Measurements from ENCODE around the gene ZNF469.

The ZNF469 gene

DNA sequence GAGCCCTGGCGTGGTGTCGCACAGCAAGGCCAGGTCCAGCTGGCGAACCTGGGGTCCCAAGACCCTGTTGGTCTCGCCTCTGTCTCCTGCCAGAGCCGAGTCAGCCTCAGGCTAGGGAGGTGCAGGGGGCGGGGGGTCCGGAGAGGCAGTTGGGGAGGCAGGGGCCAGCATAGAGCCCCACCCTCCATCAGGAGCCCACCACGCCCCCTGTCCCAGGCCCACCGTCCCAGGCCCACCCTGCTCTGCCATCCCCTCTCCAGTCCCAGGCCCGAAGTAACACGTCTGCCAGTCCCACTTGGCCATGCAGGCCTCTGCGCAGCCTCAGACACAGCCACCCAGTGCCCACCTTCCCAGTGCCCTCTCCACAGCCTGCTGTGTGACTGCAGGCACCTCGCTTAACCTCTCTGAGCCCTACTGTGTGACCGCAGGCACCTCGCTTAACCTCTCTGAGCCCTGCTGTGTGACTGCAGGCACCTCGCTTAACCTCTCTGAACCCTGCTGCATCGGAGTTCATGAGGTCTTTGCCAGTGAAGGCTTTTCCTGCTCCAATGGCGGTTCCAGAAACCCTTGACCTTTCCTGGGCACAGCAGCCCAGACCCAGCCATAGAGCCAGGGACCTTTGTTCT lies 29.3 kb downstream of the ZNF469 start:
- no peak for DNase-seq (ENCODE audit: low spot score)

DNA sequence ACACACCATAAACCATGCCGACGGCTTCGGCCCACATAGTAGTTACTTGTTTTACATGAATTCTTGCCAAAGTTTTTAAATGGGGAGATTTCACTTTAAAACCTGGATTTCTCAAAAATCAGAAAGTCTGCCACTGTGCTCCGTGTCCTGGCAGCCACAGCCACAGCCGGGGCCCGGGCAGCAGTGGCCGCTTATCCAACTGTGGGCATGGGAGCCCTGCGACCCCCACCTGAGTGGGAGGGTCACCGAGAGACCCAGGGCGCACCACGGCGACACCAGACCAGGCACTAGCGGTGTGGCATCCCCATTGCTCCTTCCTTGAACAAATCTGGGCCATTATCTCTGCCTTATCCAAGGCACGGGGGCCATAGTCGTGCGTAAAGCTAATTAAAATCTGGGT lies 30.0 kb downstream of the ZNF469 start:
- no peak for DNase-seq (ENCODE audit: low spot score)

DNA sequence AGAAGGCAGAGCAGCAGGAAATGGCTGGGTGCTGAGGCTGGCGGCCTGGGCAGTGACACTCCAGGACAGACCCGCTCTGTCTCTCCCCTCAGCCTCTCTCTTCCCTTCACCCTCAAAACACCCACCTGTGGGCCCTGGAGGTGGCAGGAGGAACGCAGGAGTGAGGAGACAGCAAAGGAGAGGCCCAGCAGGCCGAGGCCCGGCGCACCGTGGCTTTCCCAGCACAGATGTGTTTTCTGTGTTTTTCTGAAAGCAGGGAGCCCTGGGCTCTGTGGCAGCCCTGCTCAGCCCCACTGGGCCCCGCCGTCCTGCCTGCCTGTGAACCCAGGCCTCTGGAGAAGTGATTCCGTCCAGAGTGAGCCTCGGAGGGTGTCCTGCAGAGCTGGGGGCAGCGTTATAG lies 30.5 kb downstream of the ZNF469 start:
- DNase-seq (ENCODE audit: low spot score) = no peak

DNA sequence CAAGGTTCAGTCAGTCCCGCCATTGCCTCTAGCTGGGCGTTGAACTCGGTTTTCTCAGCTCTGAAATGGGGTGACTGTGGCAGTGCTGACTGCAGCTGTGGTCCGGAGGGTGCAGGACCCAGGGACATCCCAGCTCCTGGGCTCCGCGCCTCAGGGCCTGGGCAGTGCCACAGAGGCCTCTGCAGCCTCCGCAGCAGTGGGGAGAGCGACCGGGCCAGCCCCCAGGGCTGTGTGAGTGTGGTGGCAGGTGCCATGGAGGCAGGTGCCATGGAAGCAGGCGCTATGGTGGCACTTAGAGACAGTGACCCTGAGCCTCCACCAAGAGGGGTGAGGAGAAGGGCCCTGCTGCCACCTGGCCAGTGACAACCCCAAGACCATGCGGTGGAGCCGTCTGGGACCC lies 30.9 kb downstream of the ZNF469 start:
- DNase-seq (ENCODE audit: low spot score) = no peak

DNA sequence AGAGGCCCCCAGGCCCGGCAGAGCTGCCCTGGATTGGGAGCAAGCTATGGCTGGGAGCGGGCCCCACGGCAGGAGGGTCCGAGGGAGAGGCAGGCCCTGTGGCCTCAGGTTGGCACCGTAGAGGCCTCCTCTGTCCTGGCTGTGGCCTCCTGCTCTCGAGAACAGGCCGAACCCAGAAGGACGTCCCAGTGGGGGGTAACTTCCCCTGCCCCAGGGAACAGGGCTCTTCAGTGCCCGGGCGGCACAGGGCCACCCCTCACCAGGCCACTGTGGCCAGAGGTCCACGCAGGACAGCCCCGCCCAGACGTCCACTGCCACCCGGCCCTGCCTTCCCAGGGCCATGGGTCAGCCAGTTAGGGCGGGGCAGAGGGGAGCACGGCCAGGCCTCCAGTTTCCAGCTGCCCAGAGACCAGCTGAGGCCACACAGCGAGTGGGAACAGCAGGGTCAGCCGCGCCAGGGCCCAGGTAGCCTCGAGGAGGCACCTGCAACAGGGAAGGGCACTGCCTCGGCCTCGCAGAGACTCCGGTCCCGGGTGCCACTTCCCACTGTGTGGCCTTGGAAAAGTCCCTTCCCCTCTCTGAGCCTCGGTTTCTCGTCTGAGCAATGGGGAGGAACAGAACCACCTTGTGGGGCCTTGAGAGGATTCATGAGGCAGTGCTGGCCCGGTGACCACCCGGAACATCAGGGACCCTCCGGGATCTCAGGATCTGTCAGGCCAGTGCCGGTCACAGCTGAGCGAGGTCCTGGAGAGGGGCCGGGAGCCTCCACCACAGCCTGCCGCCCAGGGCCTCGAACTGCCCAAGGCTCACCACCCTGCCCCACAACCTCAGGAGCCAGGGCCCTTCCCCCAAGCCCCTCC lies 32.0 kb downstream of the ZNF469 start:
- DNase-seq (ENCODE audit: low spot score) = no peak

DNA sequence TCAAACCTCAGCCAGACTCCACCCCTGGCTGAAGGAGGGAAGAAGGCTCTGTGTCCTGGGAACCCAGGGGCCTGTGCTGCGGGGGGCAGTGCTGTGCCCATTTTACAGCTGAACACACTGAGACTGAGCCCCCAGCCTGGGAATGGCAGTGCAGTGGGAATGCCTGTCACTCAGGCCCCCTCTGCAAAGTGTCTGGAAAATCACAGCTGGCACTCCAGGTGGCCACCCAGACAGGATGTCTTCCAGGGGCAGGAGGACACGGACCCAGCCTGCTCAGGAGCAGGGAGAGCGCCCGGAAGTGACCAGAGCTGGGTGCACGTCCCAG lies 32.6 kb downstream of the ZNF469 start:
- no peak for DNase-seq (ENCODE audit: low spot score)

DNA sequence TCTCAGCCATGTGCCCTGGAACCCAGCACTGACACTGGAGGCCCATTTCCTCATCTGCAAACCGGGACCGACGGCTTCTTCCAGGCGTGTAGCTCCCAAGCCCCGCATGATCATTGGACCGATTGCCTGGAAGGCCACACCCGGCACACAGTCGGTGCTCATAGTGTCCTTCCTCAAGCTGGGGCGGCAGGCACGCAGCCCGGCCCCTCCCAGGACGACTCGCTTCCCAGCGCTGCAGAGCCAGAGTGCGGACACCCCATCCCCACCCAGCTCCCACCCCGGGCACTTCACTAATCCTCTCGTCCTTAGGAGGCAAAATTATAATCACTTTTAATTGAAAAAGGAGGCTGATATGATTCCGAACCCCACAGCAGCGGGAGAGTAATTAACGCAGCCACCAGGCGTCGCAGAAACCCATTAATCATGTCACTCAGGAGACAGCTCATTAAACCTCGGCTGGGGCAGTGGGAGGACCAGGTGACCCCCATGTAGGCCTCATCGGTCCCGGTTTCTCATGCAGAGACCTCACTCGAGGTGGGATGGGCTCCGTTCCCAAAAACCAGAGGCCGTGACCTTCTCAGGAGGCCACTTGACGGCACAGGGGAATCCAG lies 33.1 kb downstream of the ZNF469 start:
- DNase-seq (ENCODE audit: low spot score) = no peak

DNA sequence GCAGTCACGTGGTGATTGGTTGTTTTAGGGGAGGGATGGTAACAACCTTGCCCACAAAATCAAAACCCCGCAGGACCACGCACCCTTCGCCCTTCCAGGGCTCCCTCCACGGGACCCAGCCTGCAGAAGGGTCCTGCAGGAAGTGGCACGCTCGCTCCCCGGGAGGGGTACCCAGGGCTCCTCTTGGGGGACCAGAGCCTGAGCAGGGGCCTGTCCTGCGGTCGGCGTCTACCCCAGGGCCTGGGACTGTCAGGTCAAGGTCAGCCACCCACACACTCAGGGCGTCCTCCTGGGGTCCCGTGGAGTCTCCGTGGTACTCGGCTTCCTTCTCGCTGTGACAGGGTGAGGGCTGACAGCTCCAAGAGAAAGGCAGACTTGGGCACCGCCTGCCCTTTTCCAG lies 33.9 kb downstream of the ZNF469 start:
- no peak for DNase-seq (ENCODE audit: low spot score)

DNA sequence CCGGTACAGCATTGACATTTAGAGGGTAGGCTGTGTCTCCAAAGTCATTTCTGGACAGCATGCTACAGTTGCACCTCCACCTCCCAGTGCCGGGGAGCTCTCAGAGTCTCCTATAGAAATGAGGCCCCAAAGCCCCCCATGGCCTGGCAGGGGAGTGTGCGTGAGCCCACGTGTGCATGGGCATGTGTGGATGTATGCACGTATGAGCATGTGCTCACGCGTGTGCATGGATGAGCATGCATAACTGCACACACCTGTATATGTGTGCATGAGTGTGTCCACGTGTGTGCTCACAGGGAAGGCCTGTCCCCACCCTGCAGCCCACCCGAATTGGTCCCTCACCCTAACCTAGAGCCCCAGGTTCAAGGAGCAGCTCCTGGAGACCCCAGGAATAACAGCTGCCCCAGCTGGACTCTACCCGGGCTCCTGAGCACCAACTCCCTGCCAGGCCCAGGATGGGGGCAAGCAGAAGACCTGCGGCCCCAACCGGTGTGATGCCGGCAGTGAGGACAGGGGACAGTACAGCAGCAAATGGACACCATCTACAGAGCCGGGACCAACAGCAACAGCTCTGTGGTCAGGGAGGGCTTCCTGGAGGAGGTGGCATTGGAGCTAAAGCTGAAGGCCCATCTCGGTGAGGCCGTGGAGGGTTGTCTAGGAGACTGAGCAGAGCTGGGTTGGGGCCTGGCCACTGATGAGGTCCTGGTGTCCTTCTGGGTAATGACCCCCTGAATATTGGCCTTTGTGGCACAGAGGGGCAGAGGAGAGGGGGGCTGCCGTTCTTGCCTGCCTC lies 35.1 kb downstream of the ZNF469 start:
- no peak for DNase-seq (ENCODE audit: low spot score)

DNA sequence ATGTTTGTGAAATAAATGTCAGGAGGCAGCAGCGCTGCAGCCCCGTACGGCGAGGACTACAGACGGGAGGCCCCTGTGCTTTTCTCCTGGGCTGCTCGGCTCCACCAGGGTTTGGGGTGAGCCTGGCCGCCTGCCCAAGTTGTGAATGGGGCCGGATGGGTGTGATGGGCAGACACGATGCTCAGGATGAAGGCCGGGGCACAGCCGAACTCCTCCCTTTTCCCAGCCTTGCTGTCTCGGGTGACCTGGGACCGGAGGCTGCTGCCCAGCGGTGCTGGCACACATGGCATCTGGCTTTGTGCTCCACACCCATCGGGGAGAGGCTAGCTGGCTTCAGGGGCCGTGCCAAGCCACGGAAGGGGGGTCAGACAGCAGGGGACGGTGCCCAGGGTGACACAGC lies 36.1 kb downstream of the ZNF469 start:
- DNase-seq (ENCODE audit: low spot score) = no peak

DNA sequence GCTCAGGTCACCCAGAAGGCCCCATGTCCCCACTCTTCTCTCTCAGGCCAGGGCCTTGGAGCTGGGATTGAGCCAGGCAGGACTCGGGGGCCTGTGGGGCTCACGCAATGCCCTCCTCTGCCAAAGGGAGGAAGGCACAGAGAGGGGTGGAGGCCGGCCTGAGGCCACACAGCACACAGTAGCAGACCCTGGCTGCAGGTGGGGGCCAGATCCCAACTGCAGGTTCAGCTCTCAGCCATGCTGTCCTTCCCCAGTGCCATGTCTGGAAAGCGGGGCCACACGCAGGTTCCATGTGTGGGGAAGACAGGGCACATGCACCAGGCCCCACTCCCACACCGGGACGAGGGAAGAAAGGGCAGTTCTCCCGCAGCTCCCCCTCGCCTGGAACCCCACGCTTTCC lies 37.0 kb downstream of the ZNF469 start:
- DNase-seq (ENCODE audit: low spot score) = no peak

DNA sequence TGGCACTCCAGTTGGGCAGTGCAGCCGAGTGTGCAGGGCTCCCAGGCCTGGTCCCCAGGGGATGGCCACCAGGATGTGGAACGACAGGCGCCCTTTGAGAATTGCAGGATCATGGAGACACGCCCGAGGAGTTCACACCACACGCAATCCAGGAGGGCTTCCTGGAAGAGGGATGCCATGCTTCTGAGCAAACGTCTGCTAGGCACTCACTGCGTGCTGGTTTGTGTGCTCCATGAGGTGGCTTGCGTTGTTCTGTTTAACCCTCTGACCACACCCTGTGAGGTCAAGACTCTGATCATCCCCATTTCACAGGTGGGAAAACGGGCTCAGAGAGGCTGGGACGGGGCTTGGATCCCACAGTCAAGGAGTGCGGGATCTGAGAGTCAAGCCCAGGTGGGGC lies 37.7 kb downstream of the ZNF469 start:
- no peak for DNase-seq (ENCODE audit: low spot score)

DNA sequence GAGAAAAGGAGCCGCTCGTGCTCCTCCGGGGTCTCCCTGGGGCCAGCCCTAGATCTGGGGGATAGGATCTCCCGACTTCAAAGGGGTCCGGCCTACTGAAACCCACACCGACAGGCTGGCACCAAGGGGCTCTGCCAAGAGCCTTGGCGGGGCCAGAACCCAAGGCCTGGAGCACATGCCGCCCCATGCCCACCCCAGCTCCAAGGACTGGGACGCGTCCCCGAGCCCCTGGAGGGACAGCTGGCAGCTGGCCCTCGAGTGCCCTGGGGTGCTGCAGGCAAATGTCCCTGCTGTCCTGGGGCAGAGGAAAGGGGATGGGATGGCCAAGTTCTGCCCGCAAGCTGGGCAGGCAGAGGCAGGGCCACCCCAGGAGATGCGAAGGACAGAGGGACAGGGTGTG lies 38.5 kb downstream of the ZNF469 start:
- DNase-seq (ENCODE audit: low spot score) = no peak

DNA sequence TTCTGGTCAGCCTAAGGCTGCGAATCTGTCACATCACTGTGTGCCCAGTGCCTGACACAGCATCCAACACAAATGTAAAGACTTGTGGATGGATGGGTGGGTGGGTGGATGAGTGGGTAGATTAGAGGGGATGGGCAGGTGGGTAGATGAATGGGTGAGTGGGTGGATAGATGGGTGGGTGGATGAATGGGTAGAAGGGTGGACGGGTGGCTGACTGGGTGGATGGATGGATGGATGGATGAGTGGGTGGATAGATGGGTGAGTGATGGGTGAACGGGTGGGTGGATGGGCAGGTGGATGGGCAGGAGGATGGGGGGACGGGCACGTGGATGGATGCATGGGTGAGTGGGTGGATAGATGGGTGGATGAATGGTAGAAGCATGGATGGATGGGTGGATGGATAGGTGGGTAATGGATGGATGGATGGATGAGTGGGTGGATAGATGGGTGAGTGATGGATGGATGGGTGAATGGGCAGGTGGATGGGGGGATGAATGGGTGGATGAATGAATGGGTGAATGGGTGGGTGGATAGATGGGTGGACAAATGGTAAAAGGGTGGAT lies 39.2 kb downstream of the ZNF469 start:
- no peak for DNase-seq (ENCODE audit: low spot score)

DNA sequence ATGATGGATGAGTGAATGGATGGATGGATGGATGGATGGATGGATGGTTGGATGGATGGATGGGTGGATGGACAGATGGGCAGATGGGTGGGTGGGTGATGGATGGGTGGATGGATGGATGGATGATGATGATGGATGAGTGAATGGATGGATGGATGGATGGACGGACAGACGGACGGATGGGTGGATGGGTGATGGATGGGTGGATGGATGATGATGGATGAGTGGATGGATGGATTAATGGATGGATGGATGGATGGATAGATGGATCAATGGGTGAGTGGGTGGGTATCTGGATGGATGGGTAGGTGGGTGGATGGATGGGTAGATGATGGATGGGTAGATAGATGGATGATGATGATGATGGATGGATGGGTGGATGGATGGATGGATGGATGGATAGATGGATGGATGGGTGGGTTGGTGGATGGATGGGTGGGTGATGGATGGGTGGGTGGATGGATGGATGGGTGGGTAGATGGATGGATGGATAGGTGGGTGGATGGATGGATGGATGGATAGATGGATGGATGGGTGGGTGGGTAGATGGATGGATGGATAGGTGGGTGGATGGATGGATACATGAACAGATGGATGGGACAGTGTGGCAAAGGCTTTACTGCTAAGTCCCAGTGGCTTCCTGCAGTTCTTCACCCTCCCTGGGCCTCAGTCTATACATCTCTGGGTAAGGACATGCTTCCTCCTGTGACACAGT lies 40.1 kb downstream of the ZNF469 start:
- DNase-seq (ENCODE audit: low spot score) = no peak

DNA sequence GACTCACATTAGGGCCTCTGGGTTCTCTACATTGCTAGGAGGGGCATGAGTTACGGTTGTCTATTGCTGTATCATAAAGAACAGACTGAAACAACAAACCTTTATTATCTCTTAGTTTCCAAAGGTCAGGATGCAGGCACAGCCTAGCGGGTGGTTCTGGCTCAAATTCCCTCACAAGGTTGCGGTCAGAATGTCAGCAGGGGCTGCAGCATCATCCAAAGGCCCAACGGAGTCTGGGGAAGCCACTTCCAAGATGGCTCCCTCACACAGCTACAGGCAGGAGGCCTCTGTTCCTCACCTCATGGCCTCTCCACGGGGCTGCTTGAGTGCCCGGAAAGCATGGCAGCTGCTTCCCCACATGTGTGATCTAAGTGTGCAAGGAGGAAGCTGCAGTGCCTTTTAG lies 40.7 kb downstream of the ZNF469 start:
- DNase-seq (ENCODE audit: low spot score) = no peak

DNA sequence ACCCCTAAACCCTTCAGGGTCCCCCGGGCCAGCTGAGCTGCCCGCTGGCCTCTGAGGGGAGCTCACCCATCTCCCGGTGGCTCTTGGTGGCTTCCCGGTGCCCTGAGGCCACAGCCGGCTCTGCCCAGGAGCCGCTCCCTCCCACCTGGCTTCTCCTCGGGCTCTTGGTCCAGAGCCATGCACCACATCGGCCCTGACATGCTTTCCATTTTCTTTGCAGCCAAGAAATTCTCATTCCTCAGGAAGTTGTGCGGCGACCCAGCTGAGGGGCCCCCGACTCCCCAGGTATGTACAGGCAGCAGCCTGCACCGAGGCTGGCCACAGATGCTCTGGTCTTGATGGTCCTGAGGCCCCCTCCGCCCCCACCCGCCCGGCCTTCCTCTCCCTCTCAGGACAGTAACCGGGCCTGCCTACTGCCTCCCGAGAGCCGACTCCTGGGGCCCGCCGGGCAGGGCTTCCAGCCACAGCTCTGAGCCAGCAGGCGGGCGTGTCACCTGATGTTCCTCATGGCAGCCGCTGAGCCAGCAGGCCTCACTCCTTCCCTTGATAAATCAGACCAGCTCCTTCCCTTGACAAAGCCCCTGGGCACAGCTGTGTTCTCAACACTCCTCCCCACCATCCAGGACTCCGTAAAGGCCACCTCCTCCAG lies 42.0 kb downstream of the ZNF469 start:
- DNase-seq (ENCODE audit: low spot score) = no peak

DNA sequence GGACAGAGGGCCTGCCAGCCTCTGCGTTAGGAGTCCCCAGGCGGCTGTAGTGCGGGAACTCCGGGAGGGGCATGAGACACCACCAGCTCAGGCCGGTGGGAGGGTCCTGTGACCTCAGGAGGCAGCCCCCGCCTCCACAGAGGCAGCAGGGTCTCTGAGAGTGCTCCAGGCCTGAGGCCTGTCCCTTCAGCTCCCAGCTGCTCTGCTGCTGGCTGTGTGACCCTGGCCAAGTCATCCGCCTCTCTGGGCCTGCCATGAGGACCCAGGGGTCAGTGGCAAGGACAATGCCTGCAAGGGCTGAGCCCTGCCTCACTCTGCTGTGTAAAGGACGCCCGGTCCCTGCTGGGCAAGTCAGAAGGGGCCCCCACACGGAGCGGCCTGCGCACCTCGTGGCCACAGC lies 43.3 kb downstream of the ZNF469 start:
- DNase-seq (ENCODE audit: low spot score) = no peak

DNA sequence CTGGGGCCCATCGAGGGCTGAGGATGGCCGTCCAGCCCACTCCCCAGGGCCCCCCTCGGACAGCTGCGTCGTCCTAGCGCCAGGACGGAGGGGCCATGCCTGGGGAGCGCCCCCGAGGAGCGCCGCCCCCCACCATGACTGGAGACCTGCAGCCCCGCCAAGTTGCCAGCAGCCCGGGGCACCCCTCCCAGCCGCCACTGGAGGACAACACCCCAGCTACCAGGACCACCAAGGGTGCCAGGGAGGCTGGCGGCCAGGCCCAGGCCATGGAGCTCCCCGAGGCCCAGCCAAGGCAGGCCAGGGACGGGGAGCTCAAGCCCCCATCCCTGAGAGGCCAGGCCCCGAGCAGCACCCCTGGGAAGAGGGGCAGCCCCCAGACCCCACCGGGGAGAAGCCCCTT lies 44.6 kb downstream of the ZNF469 start:
- no peak for DNase-seq (ENCODE audit: low spot score)

DNA sequence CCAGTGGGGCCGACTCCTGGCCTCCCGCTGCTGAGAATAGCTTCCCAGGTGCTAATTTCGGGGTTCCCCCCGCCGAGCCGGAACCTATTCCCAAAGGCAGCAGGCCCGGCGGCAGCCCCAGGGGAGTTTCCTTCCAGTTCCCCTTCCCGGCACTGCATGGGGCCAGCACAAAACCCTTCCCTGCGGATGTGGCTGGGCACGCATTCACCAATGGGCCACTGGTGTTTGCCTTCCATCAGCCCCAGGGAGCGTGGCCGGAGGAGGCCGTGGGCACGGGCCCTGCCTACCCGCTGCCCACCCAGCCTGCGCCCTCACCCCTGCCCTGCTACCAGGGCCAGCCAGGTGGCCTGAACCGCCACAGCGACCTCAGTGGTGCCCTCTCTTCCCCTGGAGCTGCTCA lies 45.4 kb downstream of the ZNF469 start:
- DNase-seq (ENCODE audit: low spot score) = no peak

Measured in NAMALWA (cell line).